ENCODE measurements around the gene IGLL5.

Gene IGLL5

DNA sequence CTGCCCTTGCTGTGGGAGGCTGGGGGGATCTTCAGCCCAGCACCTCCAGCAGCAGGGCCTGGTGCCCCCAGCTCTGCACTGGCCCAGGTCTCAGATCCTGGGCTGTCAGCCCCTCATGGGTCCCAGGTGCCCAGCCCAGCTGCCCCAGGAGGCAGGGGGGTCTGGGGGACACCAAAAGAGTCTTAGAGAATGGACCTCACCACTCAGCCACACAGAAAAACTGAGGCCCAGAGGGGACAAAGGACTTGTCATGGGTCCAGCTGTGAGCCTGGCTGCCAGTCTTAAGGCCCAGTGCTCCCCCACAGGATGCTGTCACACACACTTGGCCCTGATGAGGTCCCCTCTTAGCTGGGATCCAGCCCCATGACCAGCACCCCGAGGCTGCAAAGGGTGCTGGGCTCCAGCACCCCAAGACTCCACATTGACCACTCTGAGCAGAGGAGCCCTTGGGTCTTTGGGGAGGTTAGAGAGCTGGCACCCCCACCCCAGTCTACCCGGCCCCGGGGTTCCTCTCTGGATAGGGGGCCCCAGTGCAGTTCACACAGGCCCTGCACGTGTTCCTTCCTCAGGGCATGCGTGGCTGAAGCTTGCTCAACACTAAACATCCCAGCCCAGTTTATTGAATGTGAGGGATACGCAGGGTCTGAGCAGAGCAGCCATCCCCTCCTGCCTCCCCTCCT is 54.4 kb downstream of the IGLL5 start:
- FAIRE-seq, result no peak

DNA sequence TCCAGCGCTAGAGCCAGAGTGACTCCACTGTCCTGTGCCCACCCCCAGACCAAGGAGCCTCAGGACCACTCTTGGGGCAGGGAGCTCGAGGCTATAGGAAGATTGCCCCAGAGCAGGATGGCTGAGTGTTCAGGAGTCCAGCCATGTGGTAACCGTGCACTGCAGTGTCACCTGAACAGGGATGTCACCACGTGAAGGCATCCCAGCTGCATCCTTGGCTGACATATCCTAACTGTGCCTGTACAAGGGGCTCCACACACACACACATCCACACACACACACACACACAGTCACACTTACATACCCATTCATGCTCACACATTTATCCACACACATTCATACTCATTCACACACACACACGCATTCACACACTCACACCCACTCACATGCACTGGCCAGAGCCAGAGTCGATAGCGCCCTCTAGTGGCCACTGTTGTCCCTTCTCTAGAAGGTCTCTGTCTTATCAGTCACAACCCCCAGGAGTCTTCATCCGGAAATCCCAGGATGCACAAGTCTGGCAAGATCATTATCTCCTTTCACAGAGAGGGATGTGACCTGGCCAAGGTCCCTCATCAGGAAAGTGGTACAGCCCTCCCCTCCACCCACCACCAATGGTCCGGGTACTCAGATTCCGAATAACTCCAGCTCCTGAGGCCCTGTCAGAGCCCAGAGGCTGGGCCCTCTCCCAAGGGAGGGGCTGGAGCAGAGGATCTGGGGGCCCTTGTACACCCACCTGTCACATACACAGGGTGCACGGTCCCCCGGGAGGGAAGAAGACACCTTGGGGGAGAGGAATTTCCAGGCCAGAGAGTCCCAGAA is 55.1 kb downstream of the IGLL5 start:
- FAIRE-seq, result no peak

DNA sequence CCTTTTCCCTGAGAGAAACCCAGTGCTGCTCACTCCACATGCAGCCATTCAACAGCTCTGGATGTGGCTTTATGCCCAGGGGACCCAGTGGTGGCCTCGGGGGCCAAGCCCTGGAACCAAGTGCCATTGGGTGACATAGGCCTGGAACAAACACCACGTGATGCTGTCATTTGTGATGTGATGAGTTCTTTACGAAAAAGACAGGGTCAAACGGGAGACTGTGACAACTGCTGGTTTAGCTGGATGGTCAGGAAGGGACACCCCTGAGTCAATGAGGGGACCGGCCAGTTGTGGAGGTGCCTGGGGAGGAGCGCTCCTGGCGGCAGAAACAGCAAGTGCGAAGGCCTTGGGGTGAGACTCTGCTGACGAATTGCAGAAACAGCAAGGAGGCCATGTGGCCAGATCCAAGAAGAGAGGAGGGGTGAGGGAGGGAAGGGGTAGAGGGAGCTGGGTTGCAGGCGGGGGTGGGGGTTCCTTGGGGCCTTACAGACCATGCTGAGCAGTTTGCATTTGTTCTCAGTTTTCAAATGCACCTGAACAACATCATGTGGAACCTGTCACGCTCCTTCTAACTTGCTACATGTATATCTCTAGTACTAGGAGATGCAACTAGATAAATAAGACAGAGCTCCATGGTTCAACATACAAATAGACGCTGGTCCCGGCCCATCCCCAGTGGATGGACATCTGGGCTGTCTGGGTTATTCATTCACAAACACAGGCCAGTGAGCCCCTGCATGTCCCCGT is 56.1 kb downstream of the IGLL5 start:
- no peak for FAIRE-seq

DNA sequence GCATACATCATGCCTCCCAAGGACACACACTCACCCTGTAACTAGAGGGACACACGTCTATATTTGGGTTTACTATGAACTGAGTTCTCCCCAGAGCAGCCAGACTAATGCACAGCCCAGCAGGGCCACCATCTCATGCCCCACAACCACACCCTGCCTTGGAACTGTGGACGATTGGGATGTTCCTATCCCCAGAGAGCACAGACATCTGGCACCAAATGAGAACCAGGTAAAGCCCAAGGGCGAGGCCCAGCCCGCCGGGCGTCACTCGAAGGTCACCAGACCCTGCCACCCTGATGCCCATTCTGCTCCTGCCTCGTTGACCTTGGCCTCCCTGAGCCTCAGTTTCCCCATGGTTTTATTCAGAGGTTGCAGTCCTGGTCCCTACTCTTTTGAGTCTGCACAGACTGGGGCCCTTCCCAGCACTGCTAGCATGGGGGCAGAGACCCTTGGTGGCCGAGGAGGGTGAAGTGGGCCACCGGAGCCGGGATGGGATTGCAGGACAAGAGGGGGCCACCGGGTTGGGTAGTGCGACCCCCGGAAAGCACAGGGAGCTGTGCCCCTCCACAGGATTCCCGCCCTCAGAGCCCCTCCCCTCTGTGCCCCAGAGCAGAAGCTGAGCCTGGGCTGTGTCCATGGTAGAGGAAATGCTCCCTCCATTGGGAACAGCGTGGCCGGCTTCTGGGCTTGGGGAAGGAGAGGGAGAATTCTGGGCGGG is 56.8 kb downstream of the IGLL5 start:
- no peak for FAIRE-seq

DNA sequence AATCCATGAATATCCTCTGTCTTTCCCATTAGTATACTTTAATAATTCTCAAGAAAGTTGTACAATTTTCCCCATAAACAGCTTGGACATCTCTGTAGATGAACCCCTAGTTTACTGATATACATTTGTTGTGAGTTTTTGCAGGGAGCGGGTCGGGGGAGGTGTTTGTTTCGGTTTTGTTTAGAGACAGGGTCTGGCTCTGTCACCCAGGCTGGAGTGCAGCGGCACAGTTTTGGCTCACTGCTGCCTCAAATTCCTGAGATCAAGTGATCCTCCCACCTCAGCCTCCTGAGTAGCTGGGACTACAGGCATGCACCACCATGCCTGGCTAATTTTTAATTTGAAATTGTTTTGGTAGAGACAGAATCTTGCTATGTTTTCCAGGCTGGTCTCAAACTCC is 57.6 kb downstream of the IGLL5 start:
- no peak for FAIRE-seq
